Glutamatergic neuron (in vitro differentiated cells): ENCODE measurements around the gene ALG2. TPM values are rescaled to one million over a fixed set of nuclear protein-coding genes. Genes with fewer than 3 reads are reported as not detected.

Experiments
- DNase-seq: peaks from one replicate; pipeline ENCODE4 v3.0.0; 2022
- H3K27ac Mint-ChIP-seq: one replicate; pipeline ENCODE4 v1.8.0; 2020; ENCODE audit warnings: mild to moderate bottlenecking, mixed read lengths, inconsistent platforms; ENCODE audit not compliant: unreplicated experiment
- H3K27me3 Mint-ChIP-seq: one replicate; pipeline ENCODE4 v1.8.0; 2020; ENCODE audit warnings: mild to moderate bottlenecking, moderate library complexity, mixed read lengths, inconsistent platforms; ENCODE audit not compliant: unreplicated experiment
- H3K36me3 Mint-ChIP-seq: one replicate; pipeline ENCODE4 v1.8.0; 2020; ENCODE audit warnings: mild to moderate bottlenecking, mixed read lengths, inconsistent platforms; ENCODE audit not compliant: unreplicated experiment
- H3K4me1 Mint-ChIP-seq: one replicate; pipeline ENCODE4 v1.8.0; 2020; ENCODE audit warnings: mild to moderate bottlenecking, low read depth, mixed read lengths, inconsistent platforms; ENCODE audit not compliant: unreplicated experiment
- H3K4me3 Mint-ChIP-seq: one replicate; pipeline ENCODE4 v1.8.0; 2020; ENCODE audit warnings: mild to moderate bottlenecking, mixed read lengths, inconsistent platforms; ENCODE audit not compliant: unreplicated experiment
- H3K9me3 Mint-ChIP-seq: one replicate; pipeline ENCODE4 v1.8.0; 2020; ENCODE audit warnings: mild to moderate bottlenecking, moderate library complexity, mixed read lengths, inconsistent platforms; ENCODE audit not compliant: unreplicated experiment
- CTCF ChIP-seq: fragments of 200-600 bp; sonication (generic); IDR thresholded peaks from one replicate; pipeline ENCODE4 v1.5.0; 2021; ENCODE audit not compliant: partially characterized antibody, unreplicated experiment
- total RNA-seq: library from RNA; stranded (reverse); fragmentation: NEBNext Ultra II Directional; extraction: Animal tissue kit (Norgen Biotek cat#: 25700); gene quantifications from one replicate; pipeline ENCODE4 v1.2.1, GENCODE V29; 2021; ENCODE audit not compliant: unreplicated experiment

The ALG2 gene
- total RNA-seq, 1 donor from 2014 or later, result 19.0 TPM

GRCh38 chr9:99237356-99237755, 15.6 kb upstream of the ALG2 start:
- no peaks in the 10 kb centered on the region for H3K4me1 Mint-ChIP-seq
- no peaks in the 10 kb centered on the region for H3K9me3 Mint-ChIP-seq
- H3K36me3 Mint-ChIP-seq, result peaks cover 6% of the 10 kb centered on the region
- no peak overlapping the region for H3K4me3 Mint-ChIP-seq
- DNase-seq, result no peak
- H3K27ac Mint-ChIP-seq, result no peak overlapping the region
- no peak for TF ChIP-seq CTCF
- H3K27me3 Mint-ChIP-seq, result peaks cover 2% of the 10 kb centered on the region

DNA sequence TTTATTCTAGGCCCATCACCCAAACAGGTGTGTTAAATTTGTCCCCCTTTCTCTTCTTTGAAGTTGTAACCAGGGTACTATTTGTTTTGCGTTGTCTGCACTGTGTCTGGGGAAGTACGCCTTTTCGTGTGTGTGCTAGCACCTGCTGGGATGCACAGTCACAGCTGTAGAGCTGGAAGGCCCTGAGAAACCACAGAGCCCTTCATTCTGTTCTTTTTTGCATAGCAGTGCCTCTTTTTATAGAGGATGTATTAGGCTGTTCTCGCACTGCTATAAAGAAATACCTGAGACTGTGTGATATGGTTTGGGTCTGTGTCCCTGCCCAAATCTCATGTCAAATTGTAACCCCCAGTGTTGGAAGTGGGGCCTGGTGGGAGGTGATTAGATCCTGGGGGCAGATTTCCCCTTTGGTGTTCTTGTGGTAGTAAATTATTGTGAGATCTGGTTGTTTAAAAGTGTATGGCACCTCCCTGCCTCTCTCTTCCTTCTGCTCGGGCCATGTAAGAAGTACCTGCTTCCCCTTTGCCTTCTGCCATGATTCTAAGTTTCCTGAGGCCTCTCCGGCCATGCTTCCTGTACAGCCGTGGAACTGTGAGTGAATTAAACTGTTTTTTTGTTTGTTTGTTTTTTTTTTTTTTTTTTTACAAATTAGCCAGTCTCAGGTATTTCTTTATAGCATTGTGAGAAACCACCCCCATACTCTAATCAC, 14.3 kb upstream of the ALG2 start:
- no peak overlapping the region for H3K27ac Mint-ChIP-seq

GRCh38 chr9:99235069-99235468, 13.3 kb upstream of the ALG2 start:
- Mint-ChIP-seq H3K27me3 (peaks cover 2% of the 10 kb centered on the region), H3K9me3 (no peaks in the 10 kb centered on the region), H3K4me3 (no peak overlapping the region), H3K27ac (no peak overlapping the region), H3K36me3 (peaks cover 6% of the 10 kb centered on the region), H3K4me1 (peaks cover 7% of the 10 kb centered on the region)
- TF ChIP-seq CTCF, result no peak
- DNase-seq, result no peak

More for the DNA sequence above, 14.3 kb upstream of the ALG2 start:
- H3K4me3 Mint-ChIP-seq, result no peak overlapping the region
- H3K27me3 Mint-ChIP-seq, result peaks cover 2% of the 10 kb centered on the region
- no peaks in the 10 kb centered on the region for H3K9me3 Mint-ChIP-seq
- no peak for DNase-seq
- H3K4me1 Mint-ChIP-seq, result peaks cover 7% of the 10 kb centered on the region
- H3K36me3 Mint-ChIP-seq, result peaks cover 6% of the 10 kb centered on the region
- no peak for TF ChIP-seq CTCF

- Mint-ChIP-seq H3K27ac (no peak overlapping the region), H3K4me3 (no peak overlapping the region), H3K36me3 (peaks cover 6% of the 10 kb centered on the region), H3K27me3 (peaks cover 2% of the 10 kb centered on the region), H3K4me1 (peaks cover 7% of the 10 kb centered on the region), H3K9me3 (no peaks in the 10 kb centered on the region)
- TF ChIP-seq CTCF, result no peak
- DNase-seq, result no peak
Measured at GRCh38 chr9:99234618-99235017, 12.9 kb upstream of the ALG2 start.

DNA sequence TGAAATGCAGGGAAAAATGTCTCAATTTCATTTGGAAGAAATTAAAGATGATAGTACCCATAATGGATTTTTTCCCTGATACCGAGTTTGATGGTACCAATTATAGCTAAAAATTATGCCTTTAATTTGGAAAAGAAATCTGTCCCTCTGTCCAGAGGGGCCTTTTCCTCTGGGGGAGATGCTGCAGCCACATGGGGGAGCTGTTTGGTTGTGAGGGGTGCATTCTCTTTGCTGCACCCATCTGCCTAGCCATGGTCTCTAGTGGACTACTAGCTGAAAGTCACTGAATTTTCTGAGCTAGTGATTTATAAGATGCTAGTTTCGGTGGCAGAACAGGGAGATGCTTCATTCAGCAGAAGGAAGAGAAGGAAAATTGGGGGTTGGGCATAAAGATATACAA, 10.0 kb upstream of the ALG2 start:
- Mint-ChIP-seq H3K4me1 (peaks cover 7% of the 10 kb centered on the region), H3K27me3 (peaks cover 2% of the 10 kb centered on the region), H3K36me3 (peaks cover 5% of the 10 kb centered on the region), H3K27ac (no peak overlapping the region), H3K9me3 (peaks cover 2% of the 10 kb centered on the region), H3K4me3 (no peak overlapping the region)
- peak; percentile 38 for TF ChIP-seq CTCF
- peak; percentile 49 for DNase-seq
